Heart left ventricle (tissue), 16 donors: Measurements from ENCODE around the gene NFATC2. TPM values are rescaled to one million over a fixed set of nuclear protein-coding genes. Genes with fewer than 3 reads are reported as not detected.
A peak's percentile ranks its signal among the peaks of the same experiment; 100 is the strongest.

Experiments used
- ATAC-seq, 4 donors: fragments of 200-7000 bp; cut with Tn5 transposase; one replicate each; pipeline ENCODE4 v1.9.1; 2020 to 2022; ENCODE audit warnings: moderate library complexity in 4 of 4, mild to moderate bottlenecking in 3 of 4, moderate number of reproducible peaks in 1 of 4
- DNase-seq, 5 donors: peaks; one replicate each; pipeline ENCODE4 v3.0.0-alpha.2; 2020
- H3K27ac ChIP-seq, 12 donors: fragments of 200-600 bp; sonication (generic) in 4 of 12; one replicate each; pipeline versions ENCODE4 v1.5.0 to v1.8.0; 2016 to 2022; ENCODE audit warnings: mild to moderate bottlenecking in 2 of 12
- H3K27me3 ChIP-seq, 9 donors: fragments of 200-600 bp; sonication (generic) in 2 of 9; one replicate each; pipeline versions ENCODE4 v1.5.1 to v1.8.0; 2016 to 2022; ENCODE audit warnings: mild to moderate bottlenecking in 3 of 9
- H3K36me3 ChIP-seq, 9 donors: fragments of 200-600 bp; sonication (generic) in 2 of 9; one replicate each; pipeline versions ENCODE4 v1.5.0 to v1.8.0; 2018 to 2022; ENCODE audit warnings: mild to moderate bottlenecking in 2 of 9
- H3K4me1 ChIP-seq, 12 donors: fragments of 200-600 bp; sonication (generic) in 4 of 12; one replicate each; pipeline versions ENCODE4 v1.5.0 to v1.8.0; 2016 to 2022; ENCODE audit warnings: mild to moderate bottlenecking in 3 of 12
- H3K4me3 ChIP-seq, 12 donors: fragments of 200-600 bp; sonication (generic) in 4 of 12; one replicate each; pipeline versions ENCODE4 v1.5.0 to v1.8.0; 2017 to 2022; ENCODE audit warnings: mild to moderate bottlenecking in 9 of 12, moderate library complexity in 4 of 12
- H3K9me3 ChIP-seq, 12 donors: fragments of 200-600 bp; sonication (generic) in 4 of 12; one replicate each; pipeline versions ENCODE4 v1.5.0 to v1.8.0; 2016 to 2022; ENCODE audit warnings: mild to moderate bottlenecking in 1 of 12
- CTCF ChIP-seq, 12 donors: fragments of 200-600 bp; sonication (generic) in 4 of 12; IDR thresholded peaks; one replicate each; pipeline versions ENCODE4 v1.5.0 to v1.8.0; 2018 to 2022; ENCODE audit warnings: antibody characterized with exemption in 12 of 12, mild to moderate bottlenecking in 5 of 12
- POLR2A ChIP-seq, 2 donors: fragments of 450-650 bp; IDR thresholded peaks; one replicate each; pipeline ENCODE4 v1.6.1; 2017; ENCODE audit warnings: antibody characterized with exemption in 2 of 2, mild to moderate bottlenecking in 2 of 2, moderate library complexity in 2 of 2
- WGBS, 4 donors: extraction: QIAGEN DNeasy Blood & Tissue Kit in 2 of 4; methylation state at CpG; one replicate each; pipeline versions ENCODE4 v1.1.5 to v1.1.7; 2013 to 2018; 5-methylcytosine and 5-hydroxymethylcytosine counted together
- intact Hi-C, 10 donors: fragments of 100-400 bp; cut with DNase I; formaldehyde crosslinking; loops; one replicate each; pipeline versions ENCODE4 v1.11.1 to v1.14.2; 2022
- polyA plus RNA-seq, 2 donors: library from polyadenylated mRNA; stranded (reverse); fragments of 200-250 nt; gene quantifications; one replicate each; pipeline ENCODE4 v1.2.3, GENCODE V29; 2013
- total RNA-seq, 9 donors: library from RNA; depleted of rRNA in 2 of 9; stranded (reverse); fragments of >200 nt in 2 of 9; fragmentation: NEBNext Ultra II Directional in 3 of 9; extraction: Animal tissue kit (Norgen Biotek cat#: 25700) in 3 of 9; gene quantifications; one replicate each; pipeline versions ENCODE4 v1.1.0 to v1.2.4, GENCODE V29; 2016 to 2023
- donor health status: ischemic (EF 13 %, LVEDD 7.1; RV severe dilation, severe dysfunction).
- donor health status: healthy with polysubstance abuse.
- donor health status: DM: no; HTN: yes; CAD: no.
- donor health status: DM: no; HTN: no; CAD: no.
- donor health status: ischemic (EF 25% LVEDD 6.9; RV normal size, moderate dysfunction).
- donor health status: ischemic (EF 25% LVEDD 5.7; RV mildly dilated, moderate dysfunction).
- donor health status: healthy.
- donor health status: DM: yes; HTN: yes; CAD: no.
- donor health status: ischemic (EF 35%, LVEDD 5.7; RV mildly dilated, moderate dysfunction).
- donor health status: nonischemic (EF 11% LVEDD 7.7; RV severe dilation, severe dysfunction).
- donor health status: DM: yes; HTN: yes; CAD: no.
- donor health status: PGD.
- donor health status: ischemic (EF 29% LVEDD 5.4; RV normal size, mild dysfunction).
- donor health status: nonischemic (EF 23%, LVEDD 6.1; RV moderate dilation, normal function).

NFATC2 gene
- total and polyA plus RNA-seq, 11 donors: 0.76 to 7.6 (median 3.2) TPM

GRCh38 chr20:51488331-51488730 lies 54.2 kb downstream of the NFATC2 start:
- Histone ChIP-seq H3K27me3 (no peaks in the 10 kb centered on the region), H3K9me3 (no peaks in the 10 kb centered on the region), H3K36me3 (no peaks in the 10 kb centered on the region), H3K4me1 (peaks cover 0 to 17% (median 15%) of the 10 kb centered on the region in 12 donors), H3K27ac (peak overlapping the region in 1 of 12 donors; percentile 5), H3K4me3 (no peak overlapping the region)
- no peak for ATAC-seq
- WGBS, 4 donors: 93 to 97% (median 94%) methylated on average over 5 of the region's 5 CpGs
- TF ChIP-seq CTCF (IDR thresholded peaks at IDR 0.05): no peak
- no peak for TF ChIP-seq POLR2A (IDR thresholded peaks at IDR 0.05)
- intact Hi-C loops: no loop called here
- DNase-seq: no peak

GRCh38 chr20:51487565-51488268 lies 54.8 kb downstream of the NFATC2 start:
- no peaks in the 10 kb centered on the region for H3K27me3 ChIP-seq
- intact Hi-C loops: no loop called here
- no peaks in the 10 kb centered on the region for H3K9me3 ChIP-seq
- H3K4me3 ChIP-seq: no peak overlapping the region
- peaks cover 0 to 12% (median 9%) of the 10 kb centered on the region in 12 donors for H3K4me1 ChIP-seq
- 79 to 84% (median 84%) methylated on average over 18 to 20 of the region's 20 CpGs for WGBS, 4 donors
- no peaks in the 10 kb centered on the region for H3K36me3 ChIP-seq
- H3K27ac ChIP-seq: peak overlapping the region in 1 of 12 donors; percentile 5
- TF ChIP-seq POLR2A (IDR thresholded peaks at IDR 0.05): no peak
- no peak for TF ChIP-seq CTCF (IDR thresholded peaks at IDR 0.05)
- DNase-seq (peak in 1 of 5 donors; percentile 6), ATAC-seq (no peak)

- intact Hi-C loops: no loop called here
- H3K36me3 ChIP-seq: no peaks in the 10 kb centered on the region
- H3K27me3 ChIP-seq: no peaks in the 10 kb centered on the region
- H3K4me3 ChIP-seq: no peak overlapping the region
- TF ChIP-seq CTCF (IDR thresholded peaks at IDR 0.05) (no peak), POLR2A (IDR thresholded peaks at IDR 0.05) (no peak)
- ATAC-seq (no peak), DNase-seq (peak in 1 of 5 donors; percentile 17)
- H3K4me1 ChIP-seq: peaks cover 0 to 6% (median 3%) of the 10 kb centered on the region in 12 donors
- 58 to 89% (median 71%) methylated on average over 7 of the region's 7 CpGs for WGBS, 4 donors
- no peak overlapping the region for H3K27ac ChIP-seq
- no peaks in the 10 kb centered on the region for H3K9me3 ChIP-seq
These were observed 55.4 kb downstream of the NFATC2 start for GRCh38 chr20:51487076-51487475.

GRCh38 chr20:51486197-51487005 lies 56.1 kb downstream of the NFATC2 start:
- ATAC-seq (no peak), DNase-seq (peak in 1 of 5 donors; percentile 11)
- Histone ChIP-seq H3K4me1 (peaks cover 0 to 4% (median 0%) of the 10 kb centered on the region in 12 donors), H3K4me3 (no peak overlapping the region), H3K9me3 (no peaks in the 10 kb centered on the region), H3K36me3 (no peaks in the 10 kb centered on the region), H3K27me3 (no peaks in the 10 kb centered on the region), H3K27ac (no peak overlapping the region)
- intact Hi-C loops: no loop called here
- 87 to 95% (median 89%) methylated on average over 12 of the region's 12 CpGs for WGBS, 4 donors
- no peak for TF ChIP-seq POLR2A (IDR thresholded peaks at IDR 0.05)
- TF ChIP-seq CTCF (IDR thresholded peaks at IDR 0.05): no peak
